ENCODE results near the gene EFCAB12. TPM values are rescaled to one million over a fixed set of nuclear protein-coding genes. Genes with fewer than 3 reads are reported as not detected.
"Not testable (repeated sequence)": the region's sequence is repeated elsewhere in the genome, so short reads cannot be mapped to it uniquely, and the experiment has no call there.

Gene EFCAB12
- total RNA-seq, 1 donor from 2014 or later, result not detected

GRCh38 chr3:129415378-129415777 is 13.1 kb downstream of the EFCAB12 start:
- TF ChIP-seq, protein P1, sequence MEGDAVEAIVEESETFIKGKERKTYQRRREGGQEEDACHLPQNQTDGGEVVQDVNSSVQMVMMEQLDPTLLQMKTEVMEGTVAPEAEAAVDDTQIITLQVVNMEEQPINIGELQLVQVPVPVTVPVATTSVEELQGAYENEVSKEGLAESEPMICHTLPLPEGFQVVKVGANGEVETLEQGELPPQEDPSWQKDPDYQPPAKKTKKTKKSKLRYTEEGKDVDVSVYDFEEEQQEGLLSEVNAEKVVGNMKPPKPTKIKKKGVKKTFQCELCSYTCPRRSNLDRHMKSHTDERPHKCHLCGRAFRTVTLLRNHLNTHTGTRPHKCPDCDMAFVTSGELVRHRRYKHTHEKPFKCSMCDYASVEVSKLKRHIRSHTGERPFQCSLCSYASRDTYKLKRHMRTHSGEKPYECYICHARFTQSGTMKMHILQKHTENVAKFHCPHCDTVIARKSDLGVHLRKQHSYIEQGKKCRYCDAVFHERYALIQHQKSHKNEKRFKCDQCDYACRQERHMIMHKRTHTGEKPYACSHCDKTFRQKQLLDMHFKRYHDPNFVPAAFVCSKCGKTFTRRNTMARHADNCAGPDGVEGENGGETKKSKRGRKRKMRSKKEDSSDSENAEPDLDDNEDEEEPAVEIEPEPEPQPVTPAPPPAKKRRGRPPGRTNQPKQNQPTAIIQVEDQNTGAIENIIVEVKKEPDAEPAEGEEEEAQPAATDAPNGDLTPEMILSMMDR (IDR thresholded peaks at IDR 0.05; ENCODE audit: insufficient read depth, low read length, severe bottlenecking), result no peak
- FAIRE-seq (no peak), DNase-seq (ENCODE audit: low read depth) (no peak)

DNA sequence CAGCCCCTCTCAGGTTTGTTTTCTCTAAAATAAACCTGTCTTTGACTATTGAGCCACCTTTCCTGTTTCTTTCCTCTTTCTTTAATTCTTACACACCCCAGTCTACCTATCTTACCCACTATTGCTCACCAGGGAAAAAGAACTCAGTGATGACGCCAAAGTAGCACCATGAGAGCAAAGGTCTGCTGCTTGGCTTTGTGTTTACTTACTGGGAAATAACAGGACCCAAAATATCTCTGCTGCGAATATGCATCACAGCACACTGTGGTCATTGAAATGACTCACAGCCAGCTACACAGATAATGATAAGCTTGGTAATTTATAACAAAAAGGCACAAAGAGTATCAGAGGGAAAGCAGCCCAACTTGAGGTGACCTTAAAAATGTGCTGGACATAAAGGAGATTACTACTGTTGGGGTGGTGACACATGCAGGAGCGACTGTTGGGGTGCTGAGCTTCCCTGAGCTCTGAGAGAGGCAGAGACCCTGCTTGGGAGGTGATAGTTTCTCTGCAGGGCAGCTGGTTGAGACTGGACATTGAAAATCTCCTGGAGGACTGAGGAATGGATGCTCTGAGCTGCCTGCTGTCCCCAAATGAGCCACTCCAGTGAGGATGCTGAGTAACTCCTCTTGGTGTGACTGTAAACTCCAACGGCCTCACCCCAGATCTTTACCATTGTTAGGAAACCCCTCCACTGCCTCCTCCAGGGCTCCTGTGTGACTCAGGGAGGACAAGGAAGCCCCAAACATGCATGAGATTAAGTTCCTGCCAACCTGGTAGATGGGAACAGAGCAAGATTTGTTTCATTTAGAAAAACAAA is 14.5 kb downstream of the EFCAB12 start:
- DNase-seq (ENCODE audit: low read depth) (peak; percentile 67), FAIRE-seq (no peak)
- H3K4me3 ChIP-seq (ENCODE audit: low read depth, low read length), result no peak overlapping the region
- H3K27me3 ChIP-seq (ENCODE audit: control insufficient read depth, insufficient read depth, low read length), result no peaks in the 10 kb centered on the region
- TF ChIP-seq, protein P1 (IDR thresholded peaks at IDR 0.05; ENCODE audit: insufficient read depth, low read length, severe bottlenecking), result no peak
- no peaks in the 10 kb centered on the region for H3K36me3 ChIP-seq (ENCODE audit: control insufficient read depth, insufficient read depth, low read length)

More at GRCh38 chr3:129415378-129415777, 13.1 kb downstream of the EFCAB12 start:
- H3K36me3 ChIP-seq (ENCODE audit: control insufficient read depth, insufficient read depth, low read length), result no peaks in the 10 kb centered on the region
- no peak overlapping the region for H3K4me3 ChIP-seq (ENCODE audit: low read depth, low read length)
- no peaks in the 10 kb centered on the region for H3K27me3 ChIP-seq (ENCODE audit: control insufficient read depth, insufficient read depth, low read length)

DNA sequence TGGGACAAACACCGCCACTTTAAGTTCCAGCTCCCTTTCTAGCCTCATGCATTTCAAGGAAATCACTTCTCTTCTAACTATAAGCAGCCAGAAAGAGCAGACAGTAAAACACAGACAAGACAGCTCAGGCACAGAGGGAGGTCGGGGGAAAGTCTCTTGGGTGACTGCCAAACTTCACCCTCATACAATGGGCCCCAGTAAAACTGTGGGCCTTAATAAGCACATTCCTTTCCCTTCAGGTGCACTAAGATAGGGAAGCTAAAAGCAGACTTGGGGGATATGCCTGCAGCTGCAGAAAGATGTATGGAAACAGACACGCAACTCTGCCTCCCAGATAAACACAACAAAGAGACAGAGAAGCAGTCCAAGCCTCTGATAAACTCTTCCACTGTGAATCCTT is 15.2 kb downstream of the EFCAB12 start:
- H3K4me3 ChIP-seq (ENCODE audit: low read depth, low read length); H3K36me3 ChIP-seq (ENCODE audit: control insufficient read depth, insufficient read depth, low read length); DNase-seq (ENCODE audit: low read depth); H3K27me3 ChIP-seq (ENCODE audit: control insufficient read depth, insufficient read depth, low read length); FAIRE-seq: not testable (repeated sequence)

DNA sequence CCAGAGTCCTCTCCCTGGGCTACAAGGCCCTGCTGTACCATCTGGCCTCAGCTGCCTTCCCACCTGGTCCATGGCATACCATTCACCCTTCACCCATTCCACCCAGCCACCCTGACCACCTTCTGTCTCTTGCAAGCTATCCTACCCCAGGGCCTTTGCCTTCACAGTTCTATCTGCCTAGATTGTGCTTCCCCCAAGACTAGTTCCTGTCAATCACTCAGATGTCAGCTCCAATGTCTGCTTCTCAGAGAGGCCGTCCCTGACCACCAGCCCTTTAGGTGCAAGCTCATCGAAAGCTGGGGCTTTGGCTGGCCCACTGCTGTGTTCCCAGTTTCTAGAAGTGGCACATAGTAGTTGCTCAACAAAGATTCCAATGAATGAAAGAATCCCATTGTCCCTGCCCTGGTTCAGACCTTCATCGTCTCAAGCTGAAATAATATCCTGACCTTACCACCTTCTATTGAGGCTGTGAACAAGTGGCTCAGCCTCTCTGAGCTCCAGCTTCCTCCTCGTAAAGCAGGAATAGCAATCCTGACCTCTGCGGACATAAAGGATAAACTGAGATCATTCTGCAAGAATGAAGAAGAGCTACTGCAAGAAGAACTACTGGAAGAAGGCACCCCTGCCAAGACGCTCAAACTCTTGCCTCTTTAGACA is 15.8 kb downstream of the EFCAB12 start:
- Histone ChIP-seq H3K36me3 (ENCODE audit: control insufficient read depth, insufficient read depth, low read length) (no peaks in the 10 kb centered on the region), H3K27me3 (ENCODE audit: control insufficient read depth, insufficient read depth, low read length) (no peaks in the 10 kb centered on the region), H3K4me3 (ENCODE audit: low read depth, low read length) (no peak overlapping the region)
- TF ChIP-seq, protein P1 (IDR thresholded peaks at IDR 0.05; ENCODE audit: insufficient read depth, low read length, severe bottlenecking), result no peak
- no peak for DNase-seq (ENCODE audit: low read depth)
- no peak for FAIRE-seq

- DNase-seq (ENCODE audit: low read depth) (no peak), FAIRE-seq (no peak)
- no peaks in the 10 kb centered on the region for H3K36me3 ChIP-seq (ENCODE audit: control insufficient read depth, insufficient read depth, low read length)
- no peak overlapping the region for H3K4me3 ChIP-seq (ENCODE audit: low read depth, low read length)
- TF ChIP-seq, protein P1 (IDR thresholded peaks at IDR 0.05; ENCODE audit: insufficient read depth, low read length, severe bottlenecking), result no peak
- H3K27me3 ChIP-seq (ENCODE audit: control insufficient read depth, insufficient read depth, low read length), result no peaks in the 10 kb centered on the region
Measured at GRCh38 chr3:129410971-129411370, 17.5 kb downstream of the EFCAB12 start.

GRCh38 chr3:129409541-129409940 is 18.9 kb downstream of the EFCAB12 start:
- TF ChIP-seq, protein P1 (IDR thresholded peaks at IDR 0.05; ENCODE audit: insufficient read depth, low read length, severe bottlenecking), result no peak
- no peak overlapping the region for H3K4me3 ChIP-seq (ENCODE audit: low read depth, low read length)
- no peaks in the 10 kb centered on the region for H3K36me3 ChIP-seq (ENCODE audit: control insufficient read depth, insufficient read depth, low read length)
- FAIRE-seq (no peak), DNase-seq (ENCODE audit: low read depth) (no peak)
- H3K27me3 ChIP-seq (ENCODE audit: control insufficient read depth, insufficient read depth, low read length), result no peaks in the 10 kb centered on the region
